ENCODE measurements around the gene KLHL12.

The KLHL12 gene

DNA sequence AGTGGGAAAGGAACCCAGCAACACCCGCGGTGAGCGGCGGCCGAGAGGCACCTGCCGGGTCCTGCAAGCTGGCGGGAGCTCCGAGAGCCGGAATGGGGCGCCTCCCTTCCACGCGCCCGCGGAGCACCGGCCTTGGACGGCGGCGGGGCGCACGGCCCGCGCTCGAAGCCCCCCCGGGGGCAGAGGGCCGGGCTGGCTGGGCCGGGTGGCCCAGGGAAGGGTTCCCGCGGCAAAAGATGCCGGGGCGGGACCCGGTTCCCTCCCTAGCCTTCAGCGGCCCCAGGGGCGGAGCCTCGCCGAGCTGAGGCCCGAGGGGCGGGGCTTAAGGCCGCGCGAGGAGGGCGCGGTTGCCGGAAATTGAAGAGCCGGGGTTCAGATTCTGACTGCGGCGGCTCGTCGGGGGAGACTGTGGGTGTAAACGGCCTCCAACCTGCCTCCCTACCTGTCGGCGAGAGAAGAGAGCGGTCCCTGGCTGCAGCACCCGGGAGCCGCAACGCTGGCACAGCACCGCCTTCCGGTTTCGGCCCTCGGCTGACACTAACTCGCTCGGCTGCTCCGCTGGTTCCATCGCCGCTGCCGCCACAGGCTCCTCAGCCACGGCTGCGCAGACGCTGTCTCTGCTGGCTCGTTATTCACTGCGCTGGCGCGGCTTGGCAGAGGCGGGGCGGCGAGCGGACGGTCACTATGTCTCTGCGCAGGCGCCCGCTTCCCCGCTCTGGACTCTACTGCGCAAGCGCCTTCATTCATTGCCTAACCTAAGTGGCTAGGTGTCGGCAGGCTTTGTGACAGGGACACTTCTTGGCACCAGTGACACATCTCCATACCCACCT is 38.3 kb downstream of the KLHL12 start, which contains the start of gene RABIF:
RABIF (minus strand) TSS at position 619 of the 830 bp plus-strand sequence; CDS start at position 568, 51 bp downstream.
- DNase-seq (ENCODE audit: low read depth in 1 of 2, low spot score in 1 of 2) = peak; percentile 91 to 95

DNA sequence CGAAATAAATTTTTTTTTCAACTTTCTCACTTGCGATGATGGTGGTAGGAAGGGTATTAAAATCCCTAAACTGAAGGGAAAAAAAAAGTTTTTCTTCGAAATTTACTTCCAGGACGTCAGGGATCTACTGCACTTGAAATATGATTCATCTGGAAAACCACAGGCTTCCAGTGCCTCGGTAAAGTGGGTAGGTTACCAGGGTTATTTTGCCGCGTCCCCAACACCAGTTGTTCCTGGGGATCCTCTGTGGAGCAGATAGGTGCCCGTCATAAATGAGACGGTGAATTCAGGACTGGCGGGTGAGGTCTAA is 38.9 kb downstream of the KLHL12 start:
- DNase-seq (ENCODE audit: low read depth in 1 of 2, low spot score in 1 of 2) = no peak

DNA sequence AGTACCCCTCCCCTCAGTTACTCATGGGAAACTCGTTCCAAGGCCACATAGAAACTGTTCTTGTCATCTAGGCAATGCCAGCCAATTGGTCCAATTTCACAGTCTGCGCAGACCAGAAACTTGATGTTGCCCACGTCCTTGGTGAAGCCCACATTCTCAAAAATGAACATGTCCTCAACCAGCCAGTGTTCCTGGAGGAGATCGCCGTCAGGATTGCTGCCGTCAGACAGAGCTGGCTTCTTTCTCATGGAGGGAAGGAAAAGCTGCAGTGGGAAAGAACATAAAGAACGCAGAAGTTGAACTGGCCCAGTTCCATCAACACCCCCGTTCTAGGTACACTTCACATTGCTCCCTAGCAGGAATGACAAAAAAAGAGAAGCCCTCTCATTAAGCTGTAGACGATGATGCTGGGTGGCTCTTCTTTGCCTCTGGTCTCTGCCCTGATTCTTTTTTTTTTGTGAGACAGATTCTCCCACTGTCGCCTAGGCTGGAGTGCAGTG is 46.0 kb downstream of the KLHL12 start:
- no peak for DNase-seq (ENCODE audit: low read depth in 1 of 2, low spot score in 1 of 2)

DNA sequence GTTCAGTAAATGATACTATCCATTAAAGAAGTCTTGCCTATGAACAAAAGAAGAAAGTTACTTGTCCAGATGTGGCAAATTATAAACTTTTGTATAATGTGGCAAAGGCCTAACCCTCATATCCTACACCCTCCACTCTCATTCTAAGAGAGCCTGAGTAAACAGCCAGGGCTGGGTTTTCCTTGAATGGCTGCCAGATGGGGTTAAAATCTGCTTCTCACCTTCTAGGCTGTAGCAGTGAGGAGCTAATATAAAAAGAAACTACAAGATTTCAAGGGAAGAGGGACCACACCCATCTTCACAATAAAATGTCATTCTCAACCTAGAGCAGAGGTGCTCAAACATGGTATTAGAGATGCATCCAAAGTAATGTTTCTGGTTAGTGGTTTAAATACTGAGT is 47.0 kb downstream of the KLHL12 start:
- DNase-seq (ENCODE audit: low read depth in 1 of 2, low spot score in 1 of 2) = no peak

DNA sequence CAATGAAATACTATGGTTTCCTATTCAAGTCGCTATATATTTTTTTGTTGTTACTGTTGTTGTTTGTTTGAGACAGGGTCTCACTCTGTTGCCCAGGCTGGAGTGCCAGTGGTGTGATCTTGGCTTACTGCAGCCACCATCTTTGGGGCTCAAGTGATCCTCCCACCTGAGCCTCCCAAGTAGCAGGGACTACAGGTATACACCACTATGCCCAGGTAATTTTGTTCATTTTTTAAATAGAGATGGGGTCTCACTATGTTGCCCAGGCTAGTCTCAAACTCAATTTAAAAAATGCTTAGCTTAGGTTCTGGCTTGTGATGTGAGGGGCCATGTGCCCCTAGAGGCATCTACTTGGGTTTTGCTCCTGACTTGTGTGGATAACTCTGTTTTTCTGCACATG is 47.9 kb downstream of the KLHL12 start:
- DNase-seq (ENCODE audit: low read depth in 1 of 2, low spot score in 1 of 2) = no peak

DNA sequence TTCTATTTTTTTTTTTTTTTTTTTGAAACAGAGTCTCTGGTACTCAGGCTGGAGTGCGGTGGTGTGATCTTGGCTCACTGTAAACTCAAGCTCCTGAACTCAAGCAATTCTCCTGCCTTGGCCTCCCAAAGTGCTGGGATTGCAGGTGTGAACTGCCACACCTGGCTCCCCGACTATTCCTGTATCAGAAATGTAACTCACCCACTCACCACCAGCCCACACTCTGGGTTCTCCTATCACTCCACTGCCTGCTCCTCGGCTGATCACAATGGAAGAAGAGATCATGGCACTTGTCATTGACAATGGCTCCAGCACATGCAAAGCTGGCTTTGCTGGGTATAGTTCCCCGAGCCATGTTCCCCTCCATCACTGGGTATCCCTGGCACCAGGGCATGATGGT is 54.0 kb downstream of the KLHL12 start:
- DNase-seq (ENCODE audit: low read depth in 1 of 2, low spot score in 1 of 2) = no peak

DNA sequence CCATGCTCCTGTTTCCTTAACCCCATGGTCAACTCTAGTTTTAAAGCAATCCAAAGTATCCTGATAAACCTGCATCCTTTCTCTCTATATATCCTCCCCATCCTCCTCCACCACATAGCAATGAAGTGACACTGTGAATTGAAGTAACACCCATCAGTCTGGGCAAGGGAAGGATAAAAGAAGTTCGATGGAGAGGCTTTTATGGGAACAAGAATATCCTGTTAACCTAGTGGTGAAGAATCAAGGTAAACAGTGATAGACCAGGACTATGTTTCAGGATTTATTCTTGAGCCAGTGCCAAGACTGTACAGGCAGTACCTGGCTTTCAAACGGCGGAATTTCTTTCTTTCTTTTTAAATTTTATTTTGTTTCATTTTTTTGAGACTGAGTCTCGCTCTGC is 55.7 kb downstream of the KLHL12 start:
- DNase-seq (ENCODE audit: low read depth in 1 of 2, low spot score in 1 of 2) = no peak

DNA sequence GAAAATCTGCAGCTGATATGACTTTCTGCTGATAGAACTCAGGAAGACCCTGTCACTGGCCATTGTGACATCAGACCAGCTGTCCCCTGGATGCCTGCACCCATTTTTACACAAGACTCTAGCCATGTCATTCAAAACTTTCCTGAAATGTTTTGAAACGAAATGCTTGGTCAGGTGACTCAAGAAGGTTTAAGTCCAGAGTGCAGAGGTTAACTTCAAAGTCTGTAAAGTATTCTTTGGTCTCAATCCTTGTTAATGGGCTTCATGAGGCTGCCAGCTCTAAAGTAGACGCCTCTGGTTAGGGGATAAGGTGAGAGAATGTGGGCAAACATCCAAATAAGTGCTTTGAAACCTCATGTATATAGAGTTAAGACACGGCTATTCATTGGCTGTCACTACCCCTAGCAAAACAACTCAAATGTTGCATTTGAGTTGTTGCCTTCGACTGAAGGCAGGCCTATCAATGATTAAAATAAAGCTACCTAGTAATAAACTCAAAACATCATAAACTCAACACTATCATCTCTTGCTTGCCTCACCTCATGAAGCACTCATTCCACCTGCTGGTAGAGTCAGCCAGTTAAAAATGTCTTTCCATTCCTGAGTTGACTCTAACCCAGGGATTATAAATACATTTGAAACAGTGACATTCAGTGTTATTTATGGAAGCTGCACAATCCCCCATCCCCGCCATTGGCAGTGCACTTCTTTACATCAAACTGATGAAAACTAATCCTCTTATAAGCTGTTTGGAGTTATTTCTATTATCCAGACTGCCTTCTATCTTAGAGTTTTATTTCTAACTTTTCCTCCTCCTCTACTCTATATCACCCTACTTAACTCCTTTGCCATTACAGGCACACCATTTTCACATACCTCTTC is 64.1 kb downstream of the KLHL12 start:
- DNase-seq (ENCODE audit: low read depth in 1 of 2, low spot score in 1 of 2) = no peak

DNA sequence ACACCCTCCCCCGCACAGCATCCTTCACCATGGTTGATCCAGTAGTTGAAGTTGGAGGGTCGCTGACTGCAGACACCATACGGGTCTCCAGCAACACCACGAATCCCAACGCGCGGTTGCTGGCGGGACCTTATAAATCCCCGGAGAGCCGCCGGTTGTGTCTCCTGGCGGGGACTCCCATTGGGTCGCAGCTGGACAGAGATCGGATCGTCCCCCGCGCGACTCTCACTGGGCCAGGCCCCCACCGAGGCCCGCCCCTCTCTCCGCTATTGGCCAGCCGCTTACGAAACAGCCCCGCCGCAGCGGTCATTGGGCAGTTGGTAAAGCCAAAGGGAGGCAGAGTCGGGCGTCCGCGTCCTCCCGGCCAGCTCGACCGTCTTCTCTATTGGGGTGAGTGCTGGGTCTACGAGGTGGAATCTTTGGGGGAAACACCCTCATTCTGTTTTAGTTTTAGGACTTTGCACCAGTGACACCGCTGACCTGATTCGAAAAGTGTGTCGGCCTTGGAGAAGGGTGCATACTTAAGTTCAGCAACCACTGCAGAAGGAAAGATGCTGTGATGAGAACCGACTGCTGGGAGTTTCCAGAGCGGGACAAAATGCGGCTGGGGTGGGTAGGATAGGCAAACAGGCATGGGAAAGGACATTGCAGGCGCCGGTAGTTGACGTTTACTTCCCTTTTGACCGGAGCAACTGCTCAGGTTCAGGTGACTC is 65.5 kb downstream of the KLHL12 start:
- DNase-seq (ENCODE audit: low read depth in 1 of 2, low spot score in 1 of 2) = no peak

DNA sequence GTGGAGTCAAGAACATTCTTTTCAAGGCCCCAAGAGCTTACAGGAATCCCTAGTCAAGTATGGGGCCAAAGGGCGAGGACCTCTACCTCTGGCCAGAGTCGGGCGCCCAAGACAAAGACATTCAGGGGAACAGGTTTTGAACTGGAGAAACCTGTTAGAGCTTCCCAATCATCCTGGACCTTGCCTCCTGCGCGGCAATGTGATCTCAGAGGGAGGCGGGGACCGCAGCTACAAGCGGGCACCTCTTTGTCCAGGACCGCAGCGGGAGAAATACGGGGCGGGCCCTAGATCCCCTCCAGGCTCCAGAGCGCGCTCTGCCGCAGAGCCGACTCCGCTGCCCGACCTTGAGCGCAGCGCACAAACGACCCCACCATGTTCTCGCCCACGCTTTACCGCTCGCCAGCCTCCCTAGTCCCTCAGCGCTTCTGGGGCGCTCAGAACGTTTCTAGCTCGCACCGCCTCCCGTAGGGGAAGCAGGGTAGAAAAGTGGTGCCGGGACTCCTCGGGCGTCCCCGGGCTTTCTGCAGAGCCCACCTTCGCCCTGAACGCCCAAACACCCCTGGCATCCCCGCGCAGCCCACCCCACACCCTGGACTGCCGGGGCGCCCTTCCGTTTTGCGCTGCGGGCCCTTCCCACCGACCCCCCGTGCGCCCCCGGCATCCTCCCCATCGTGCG is 66.2 kb downstream of the KLHL12 start:
- DNase-seq (ENCODE audit: low read depth in 1 of 2, low spot score in 1 of 2) = no peak

DNA sequence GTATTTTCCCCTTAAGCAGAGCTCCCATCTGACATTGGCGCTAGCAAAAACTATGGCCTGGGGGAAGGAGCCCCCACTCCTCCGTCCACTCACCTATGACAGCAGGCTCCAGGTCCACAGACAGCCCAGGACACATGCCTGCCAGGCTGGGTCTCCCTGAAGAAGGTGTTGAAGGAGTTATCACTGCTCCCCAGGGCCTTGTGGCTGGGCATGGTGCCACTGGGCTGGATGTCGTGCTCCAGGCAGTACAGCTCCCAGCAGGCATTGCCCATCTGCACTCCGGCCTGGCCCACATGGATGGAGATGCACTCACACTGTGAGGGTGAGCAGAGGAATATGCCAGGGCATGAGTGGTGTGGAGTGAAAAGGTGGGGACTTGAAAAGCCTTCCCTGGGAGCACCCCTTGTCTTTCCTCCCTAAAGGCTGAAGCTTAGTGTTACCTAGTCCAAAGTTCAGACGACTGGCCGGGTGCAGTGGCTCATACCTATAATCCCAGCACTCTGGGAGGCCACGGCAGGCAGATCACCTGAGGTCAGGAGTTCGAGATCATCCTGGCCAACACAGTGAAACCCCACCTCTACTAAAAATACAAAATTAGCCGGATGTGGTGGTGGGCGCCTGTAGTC is 68.1 kb downstream of the KLHL12 start:
- no peak for DNase-seq (ENCODE audit: low read depth in 1 of 2, low spot score in 1 of 2)

DNA sequence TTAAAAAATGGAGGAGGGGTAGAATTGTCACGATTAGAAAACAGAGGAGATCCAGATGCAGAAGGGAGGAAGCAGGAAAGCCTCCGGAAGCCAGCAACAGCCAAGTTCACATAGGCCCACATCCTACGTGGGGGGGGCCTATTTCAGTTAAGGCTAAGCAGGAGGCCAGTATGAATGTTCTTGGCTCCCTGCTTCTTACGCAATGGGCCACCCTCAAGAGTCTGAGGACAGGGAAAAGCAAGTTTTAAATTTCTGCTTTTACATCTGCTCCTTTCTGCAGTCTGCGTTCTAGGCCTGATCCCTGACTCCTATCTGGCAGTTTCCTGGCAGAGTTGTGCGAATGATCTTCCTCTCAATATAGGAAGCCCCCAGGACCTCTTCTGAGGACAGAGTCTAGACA is 68.7 kb downstream of the KLHL12 start:
- DNase-seq (ENCODE audit: low read depth in 1 of 2, low spot score in 1 of 2) = no peak

DNA sequence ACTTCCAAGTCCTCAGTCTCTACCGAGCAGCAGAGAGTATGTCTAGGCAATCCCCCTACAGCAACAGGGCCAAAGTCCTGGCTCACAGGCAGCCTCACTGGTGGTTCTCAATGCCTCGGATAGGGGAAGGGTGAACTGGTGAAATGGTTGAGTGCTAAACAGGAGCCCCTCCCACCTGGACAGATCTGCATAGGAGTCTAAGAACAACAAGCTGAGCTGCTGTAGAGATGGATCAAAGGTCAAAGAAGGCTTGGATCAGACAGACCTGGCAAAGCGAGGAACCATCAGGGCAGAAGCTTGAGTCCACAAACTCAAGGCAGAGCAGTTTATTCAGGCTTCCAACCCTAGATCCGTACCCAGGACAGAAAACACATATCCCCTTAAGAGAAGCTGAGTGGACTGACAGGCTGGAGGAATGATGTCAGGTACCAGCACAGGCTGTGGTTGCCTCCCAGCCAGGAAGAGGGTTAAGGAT is 69.9 kb downstream of the KLHL12 start:
- no peak for DNase-seq (ENCODE audit: low read depth in 1 of 2, low spot score in 1 of 2)

DNA sequence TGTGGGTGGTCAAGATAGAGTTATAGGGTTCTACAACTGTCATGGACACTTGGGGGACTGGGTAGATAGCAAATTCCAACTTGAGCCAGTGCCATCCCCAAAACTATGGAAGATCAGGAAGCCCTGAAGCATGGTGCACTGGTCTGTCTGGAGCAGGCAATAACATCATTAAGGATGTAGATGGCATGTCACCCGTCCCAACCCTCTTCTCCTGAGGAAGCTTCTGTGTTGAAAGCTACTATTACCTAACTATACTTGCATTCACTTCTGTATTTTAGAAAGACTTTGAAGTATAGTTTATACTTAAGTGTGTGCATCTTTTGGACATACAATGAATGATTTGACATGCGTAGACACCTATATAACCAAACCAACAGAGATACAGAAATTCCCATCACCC is 71.0 kb downstream of the KLHL12 start:
- no peak for DNase-seq (ENCODE audit: low read depth in 1 of 2, low spot score in 1 of 2)

DNA sequence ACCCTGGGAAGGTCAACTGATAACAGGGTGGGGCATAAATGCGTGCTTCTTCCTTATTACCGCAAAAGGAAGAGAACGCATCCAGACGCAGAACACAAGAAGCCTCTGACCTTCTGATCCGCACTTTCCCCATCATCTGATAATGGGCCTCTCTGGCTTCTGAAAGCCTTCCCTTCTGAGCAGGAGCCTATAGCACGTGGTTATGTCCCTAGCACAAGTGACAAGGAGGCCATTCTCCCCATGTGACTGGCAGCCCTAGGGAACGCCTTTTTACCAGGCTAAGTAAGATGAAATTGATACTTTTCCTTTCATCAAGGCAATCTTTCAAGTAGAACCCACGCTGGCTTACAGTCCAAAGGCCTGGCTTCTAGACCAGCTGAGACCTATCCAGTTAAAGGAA is 72.2 kb downstream of the KLHL12 start:
- no peak for DNase-seq (ENCODE audit: low read depth in 1 of 2, low spot score in 1 of 2)

DNA sequence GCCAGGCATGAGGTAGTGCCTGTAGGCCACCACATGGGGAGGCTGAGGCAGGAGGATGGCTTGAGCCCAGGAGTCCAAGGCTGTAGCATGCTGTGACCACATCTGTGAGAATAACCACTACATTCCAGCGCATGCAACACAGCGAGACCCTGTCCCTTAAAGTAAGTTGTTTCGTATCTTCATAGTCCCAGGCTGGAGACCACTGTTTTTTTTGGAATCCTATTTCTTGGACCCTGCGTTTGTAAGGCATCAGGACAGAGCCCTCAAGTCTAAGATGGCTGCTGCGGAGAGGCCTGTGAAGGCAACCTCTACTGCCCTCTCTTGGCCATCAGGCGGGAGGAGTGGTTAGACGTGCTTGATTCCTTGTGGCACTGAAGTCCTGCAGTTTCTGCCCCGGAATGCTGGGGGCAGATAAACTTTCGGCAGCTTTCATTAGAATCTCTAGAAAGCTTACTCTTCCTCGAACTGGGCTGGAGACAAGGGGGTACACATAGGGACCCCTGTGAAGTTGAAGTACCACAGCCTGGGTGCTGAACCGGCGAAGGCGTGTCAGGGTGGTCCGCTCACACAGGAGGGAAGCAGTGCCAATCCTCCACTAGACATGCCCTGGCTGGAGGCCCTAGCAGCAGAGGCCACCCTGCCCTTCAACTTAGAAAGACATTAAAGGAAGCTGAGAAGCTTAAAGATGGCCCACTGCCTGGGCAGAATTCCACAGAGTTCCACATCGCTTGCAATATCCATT is 74.7 kb downstream of the KLHL12 start:
- DNase-seq (ENCODE audit: low read depth in 1 of 2, low spot score in 1 of 2) = peak in 1 of 2 donors; percentile 24

DNA sequence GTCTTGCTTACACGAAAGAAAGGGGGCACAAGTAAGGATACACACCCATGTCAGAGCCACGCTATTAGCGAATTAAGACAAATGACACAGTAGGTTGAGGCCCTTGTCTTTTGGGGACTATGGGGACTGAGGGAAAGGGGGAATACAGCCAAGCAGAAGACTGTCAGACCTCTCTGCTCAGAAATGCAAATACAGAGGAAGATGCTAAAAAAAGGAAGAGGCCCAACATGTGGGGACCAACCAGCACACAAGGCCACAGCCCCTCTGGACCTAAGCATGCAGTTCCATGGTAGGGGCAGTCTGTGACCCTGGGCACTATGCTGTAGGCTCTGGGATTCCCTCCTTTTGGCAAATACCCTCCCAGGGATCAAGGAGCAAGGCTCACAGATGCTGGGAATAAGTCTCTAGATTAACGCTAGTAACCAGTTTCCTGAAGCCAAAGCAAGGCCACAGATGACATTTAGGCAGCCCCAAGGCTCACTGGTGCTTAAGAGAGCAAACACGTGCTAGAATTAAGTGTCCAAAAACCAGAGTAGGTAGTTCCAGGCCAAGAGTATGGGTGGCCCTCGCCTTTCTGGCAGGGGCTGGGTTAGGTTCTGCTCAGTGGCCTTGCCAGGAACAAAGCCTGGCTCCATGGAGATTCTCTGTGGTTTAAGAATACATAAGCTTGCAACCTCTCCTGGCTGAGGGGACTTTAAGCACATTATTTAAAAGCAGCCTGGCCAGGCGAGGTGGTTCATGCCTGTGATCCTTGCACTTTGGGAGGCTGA is 76.3 kb downstream of the KLHL12 start:
- no peak for DNase-seq (ENCODE audit: low read depth in 1 of 2, low spot score in 1 of 2)

DNA sequence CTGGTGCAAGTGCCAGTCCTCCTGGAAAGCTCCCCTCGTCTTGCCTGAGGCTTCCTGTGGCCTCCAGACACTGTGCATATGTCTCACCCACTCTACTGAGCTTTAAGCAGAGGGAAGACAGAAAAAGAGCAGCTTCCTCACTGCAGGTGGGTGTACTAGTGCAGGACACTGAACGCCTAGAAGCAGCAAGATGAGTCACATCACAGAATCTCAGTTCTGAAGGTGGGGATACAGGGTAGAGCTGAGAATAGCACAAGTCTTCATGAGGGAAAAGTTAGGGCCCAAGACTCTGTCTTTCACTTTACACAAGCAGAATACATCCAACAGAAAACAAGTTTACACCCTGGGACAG is 78.9 kb downstream of the KLHL12 start:
- DNase-seq (ENCODE audit: low read depth in 1 of 2, low spot score in 1 of 2) = no peak

DNA sequence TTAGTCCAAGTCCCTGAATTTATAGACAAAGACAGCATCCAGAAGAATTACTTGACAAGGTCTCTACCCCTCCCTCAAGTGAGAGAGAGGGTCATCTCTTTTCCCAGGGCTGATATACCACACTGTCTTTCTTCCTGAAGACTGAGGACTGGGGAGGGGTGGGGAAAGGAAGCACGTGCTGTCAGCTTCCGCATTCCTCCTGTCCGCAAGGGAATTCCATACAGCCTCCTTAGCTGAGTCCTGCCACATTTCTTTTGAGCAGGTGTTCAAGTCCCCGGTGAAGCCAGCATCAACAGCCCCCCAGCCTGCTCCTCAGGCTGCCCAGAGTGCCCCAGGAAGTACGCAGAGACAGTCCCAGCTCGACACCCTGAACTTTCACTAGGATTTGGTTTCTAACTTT is 82.1 kb downstream of the KLHL12 start:
- DNase-seq (ENCODE audit: low read depth in 1 of 2, low spot score in 1 of 2) = no peak

Data from activated CD4-positive, alpha-beta T cell treated with anti-CD3 and anti-CD28 coated beads, Interleukin-2, amount 50 U/mL, for 24 hours (primary cell).